GM10847 (cell line): ENCODE data around the gene LUZP2.

Source experiments
- POLR2A ChIP-seq: IDR thresholded peaks from 2 replicates; pipeline ENCODE4 v1.6.1; 2011; ENCODE audit not compliant: insufficient read length; ENCODE audit errors: extremely low read depth

The LUZP2 gene

DNA sequence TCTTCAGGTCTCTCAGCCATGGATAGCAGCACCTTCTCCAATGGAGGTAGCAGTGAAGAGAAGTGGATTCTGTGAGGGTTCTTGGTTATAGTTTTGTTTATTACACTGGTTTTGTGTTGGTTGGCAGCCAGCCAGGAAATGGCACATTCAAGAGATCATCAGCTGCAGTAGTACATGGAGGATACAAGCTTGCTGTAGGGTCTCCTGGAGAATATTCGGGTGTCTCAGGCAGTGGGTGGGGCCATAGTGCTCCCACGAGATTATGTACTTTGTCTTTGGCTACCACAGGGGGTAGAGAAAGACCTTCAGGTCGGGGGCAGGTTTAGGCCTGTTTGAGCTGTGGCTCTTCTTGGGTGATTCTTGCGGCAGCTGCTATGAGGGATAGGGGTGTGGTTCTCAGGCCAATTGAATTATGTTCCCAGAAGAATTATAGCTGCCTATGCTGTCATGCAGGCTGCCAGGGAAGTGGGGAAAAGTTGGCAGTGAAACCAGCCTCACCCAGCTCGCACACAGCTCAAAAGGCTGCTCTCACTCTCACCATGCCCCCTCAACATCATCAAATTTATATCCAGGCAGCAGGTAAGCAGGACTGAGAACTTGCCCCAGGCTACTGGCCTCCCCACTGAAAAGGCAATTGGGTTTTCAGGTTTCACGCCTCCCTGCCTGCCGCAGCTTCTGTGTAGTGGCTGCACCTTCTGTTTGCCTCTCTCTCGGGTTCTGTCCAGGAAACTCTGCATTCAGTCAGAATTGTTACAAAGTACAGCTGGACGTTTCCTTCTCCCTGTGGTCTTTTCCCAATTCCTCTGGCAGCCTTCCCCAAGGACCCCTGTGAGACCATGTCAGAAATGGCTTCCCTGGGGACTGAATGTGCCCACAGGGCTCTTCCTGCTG is 435.5 kb downstream of the LUZP2 start:
- TF ChIP-seq POLR2A: no peak

DNA sequence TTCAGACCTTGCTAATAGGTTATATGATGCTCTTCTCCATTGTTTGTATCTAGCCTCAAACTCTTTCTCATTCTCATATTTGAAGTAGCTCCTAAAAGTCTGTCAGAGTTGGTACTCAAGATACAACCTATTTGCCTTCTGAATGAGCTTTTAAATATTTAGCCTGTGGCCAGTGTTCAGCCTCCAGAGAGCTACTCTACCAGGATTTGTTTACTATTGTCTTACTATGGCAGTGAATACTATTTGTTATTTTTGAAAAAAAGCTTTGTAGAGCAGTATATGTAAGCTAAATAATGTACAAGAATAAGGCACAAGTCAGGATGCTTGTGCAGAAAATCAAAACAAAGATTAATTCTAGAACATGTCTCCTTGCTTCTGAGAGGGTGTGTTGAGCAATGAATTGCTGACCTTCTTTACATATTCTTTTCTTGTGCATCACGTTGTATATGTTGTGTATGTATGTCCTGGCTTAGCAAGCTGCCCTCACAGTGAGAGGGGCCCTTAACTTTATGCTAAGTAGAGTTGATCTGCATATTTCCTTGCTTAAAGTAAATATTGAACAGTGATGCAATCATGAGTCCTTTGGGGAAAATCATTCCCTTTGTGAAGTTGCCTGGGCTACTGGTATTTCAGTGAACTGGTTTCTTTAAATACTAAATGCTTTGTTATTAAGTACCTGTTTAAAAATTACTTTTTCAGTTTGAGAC is 438.0 kb downstream of the LUZP2 start:
- no peak for TF ChIP-seq POLR2A

DNA sequence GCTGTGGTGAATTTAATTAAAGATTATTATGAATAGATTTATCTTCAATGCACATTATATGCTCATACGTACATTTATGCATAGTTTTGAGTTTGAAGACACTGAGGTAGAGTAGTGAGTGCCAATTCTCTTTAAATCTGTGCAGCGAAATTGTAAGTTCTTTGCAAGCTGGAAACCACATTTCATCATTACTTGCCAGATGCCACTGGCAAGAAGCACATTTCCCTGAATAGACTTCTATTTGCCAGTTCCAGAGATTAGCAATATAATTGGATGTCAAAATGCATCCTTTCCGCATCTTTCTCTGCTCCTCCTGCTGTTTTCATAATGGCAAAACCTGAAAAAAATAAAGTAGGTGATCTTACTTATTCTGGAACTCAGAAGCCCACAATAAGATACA is 448.0 kb downstream of the LUZP2 start:
- no peak for TF ChIP-seq POLR2A

- no peak for TF ChIP-seq POLR2A
Observed at GRCh38 chr11:24949406-24949805, 452.6 kb downstream of the LUZP2 start.

GRCh38 chr11:24963852-24964251 is 467.0 kb downstream of the LUZP2 start:
- TF ChIP-seq POLR2A: no peak

GRCh38 chr11:24965748-24966147 is 468.9 kb downstream of the LUZP2 start:
- TF ChIP-seq POLR2A: no peak

DNA sequence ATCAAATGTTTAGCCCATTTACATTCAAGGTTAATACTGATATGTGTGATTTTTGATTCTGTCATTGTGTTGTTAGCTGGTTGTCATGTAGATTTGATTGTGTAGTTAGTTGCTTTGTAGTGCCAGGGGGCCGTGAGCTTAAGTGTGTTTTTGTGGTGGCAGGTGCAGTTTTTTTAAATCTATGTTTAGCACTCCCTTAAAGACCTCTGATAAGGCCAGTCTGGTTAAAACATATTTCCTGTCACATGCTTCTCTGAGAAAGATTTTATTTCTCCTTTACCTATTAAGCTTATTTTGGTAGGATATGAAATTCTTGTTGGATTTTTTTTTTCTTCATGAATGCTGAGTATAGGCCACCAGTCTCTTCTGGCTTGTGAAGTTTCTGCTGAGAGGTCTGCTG is 540.6 kb downstream of the LUZP2 start:
- TF ChIP-seq POLR2A: no peak

DNA sequence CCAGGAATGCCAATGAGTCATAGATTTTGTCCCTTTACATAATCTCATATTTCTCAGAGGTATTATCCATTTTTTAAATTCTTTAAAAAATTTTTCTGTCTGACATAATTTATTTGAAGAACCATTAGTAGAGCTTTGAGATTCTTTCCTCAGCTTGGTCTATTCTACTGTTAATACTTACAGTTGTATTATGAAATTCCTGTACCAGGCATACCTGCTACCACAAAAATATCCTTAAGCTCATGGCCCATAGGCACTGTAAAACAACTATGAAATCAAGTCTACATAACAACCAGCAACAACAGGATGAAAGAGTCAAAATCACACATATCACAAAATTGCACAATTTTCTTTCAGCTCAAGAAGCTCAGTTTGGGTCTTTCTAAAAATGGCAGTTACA is 541.3 kb downstream of the LUZP2 start:
- no peak for TF ChIP-seq POLR2A

DNA sequence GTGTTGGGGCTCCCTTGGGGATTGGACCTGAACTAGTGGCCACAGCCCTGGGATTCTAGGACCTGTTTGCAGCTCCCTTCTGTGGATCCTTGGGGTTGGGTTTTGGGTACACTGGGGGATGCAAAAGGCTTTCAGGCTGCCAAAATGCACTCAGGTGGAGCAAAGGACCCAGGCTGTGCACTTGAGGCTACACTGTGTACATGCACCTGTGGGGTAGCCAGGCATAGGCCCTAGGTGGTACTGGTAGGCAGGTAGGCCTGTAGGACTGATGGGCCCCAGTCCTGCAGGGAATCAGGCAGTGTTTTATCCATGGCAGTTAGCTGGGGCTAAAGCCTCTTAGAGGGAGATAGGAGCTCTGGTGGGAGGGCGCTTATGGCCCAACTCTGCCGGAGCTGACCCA is 542.3 kb downstream of the LUZP2 start:
- TF ChIP-seq POLR2A: no peak

DNA sequence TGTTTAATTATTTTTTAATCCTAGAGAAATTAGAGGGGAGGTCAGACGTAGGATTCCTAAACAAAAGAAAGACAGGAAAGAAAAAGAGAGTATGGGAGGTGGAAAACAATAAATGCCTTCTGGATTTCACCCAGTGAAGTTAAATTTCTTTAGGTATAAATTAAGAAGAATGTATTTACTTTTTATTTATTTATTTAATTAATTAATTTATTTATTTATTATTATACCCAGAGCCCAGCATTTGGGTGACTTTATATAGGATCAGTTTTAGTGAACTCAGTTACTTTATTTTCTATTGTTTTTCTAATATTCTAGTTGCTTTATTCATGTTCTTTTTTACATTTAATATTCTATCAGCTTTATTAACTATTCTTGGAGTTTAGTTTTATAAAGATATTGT is 551.8 kb downstream of the LUZP2 start:
- TF ChIP-seq POLR2A: no peak

DNA sequence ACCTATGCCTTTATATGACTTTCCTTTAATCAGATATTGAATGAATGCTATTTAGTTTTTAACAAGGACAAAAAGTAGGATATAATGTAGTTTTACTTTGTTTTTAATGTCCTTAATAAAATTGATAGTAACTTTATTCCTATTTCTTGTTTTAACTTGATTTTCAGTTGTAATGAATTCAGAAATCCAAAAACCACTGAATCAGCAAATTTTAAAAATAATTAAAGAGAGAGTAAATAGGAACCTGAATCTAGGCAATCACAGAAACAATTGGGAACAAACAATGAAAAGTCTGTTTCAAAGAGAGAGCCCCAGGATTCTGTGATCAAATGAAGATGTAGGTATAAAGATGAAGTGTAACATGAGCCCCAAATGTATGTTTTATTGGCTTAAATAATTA is 556.0 kb downstream of the LUZP2 start:
- no peak for TF ChIP-seq POLR2A

DNA sequence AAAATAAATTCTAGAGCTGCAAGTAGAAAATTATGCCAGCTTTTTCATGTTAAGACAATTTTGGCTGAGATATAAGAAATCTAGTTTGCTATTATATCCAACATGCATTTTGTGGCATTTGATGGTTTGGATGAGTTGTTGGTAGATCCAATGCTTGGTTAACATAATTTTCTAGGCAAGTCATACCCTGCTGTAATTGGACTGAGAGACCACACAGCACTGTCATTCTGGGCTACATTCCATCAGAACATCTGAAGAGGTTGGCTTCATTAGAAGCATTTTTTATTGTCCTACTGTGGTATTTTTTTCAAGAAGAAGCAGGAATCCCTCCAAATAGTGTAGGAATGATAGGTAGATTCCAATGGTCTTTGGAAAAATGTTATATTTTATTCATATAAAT is 561.0 kb downstream of the LUZP2 start:
- TF ChIP-seq POLR2A: no peak

- TF ChIP-seq POLR2A: no peak
Observed at GRCh38 chr11:25065746-25066145, 568.9 kb downstream of the LUZP2 start.

DNA sequence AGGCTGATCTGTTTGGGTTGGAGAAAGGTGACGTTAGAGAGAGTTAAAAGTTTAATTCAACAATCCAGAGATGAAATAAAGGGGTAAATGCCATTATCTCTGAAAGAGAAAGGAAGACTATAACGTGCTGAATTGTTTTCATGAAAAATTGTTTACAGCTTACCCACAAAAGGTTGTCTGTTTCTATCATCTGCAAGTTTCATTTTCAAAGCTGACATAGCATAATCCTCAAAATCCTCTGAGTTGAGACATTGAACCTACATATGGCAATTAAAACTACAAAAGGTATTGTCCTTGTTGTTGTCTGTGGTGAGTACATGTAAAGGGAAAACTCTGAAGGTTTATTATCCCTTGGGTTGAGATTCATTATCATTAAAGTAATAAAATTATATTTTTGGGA is 569.9 kb downstream of the LUZP2 start:
- TF ChIP-seq POLR2A: no peak

GRCh38 chr11:25068451-25068850 is 571.6 kb downstream of the LUZP2 start:
- no peak for TF ChIP-seq POLR2A

- no peak for TF ChIP-seq POLR2A
Observed at GRCh38 chr11:25094085-25094802, 597.4 kb downstream of the LUZP2 start.
